K562 (cell line): ENCODE data around the gene PSAT1. TPM values are rescaled to one million over a fixed set of nuclear protein-coding genes. Genes with fewer than 3 reads are reported as not detected.

Source experiments
- ATAC-seq: fragments of 200-7000 bp; cut with Tn5 transposase; 3 replicates; pipeline ENCODE4 v1.9.1; 2020; ENCODE audit warnings: moderate library complexity
- BruUV-seq: library from RNA; stranded (reverse); fragments of 400-500 nt; replicated peaks from 2 replicates; lab custom pipeline; 2021; lab: Mats Ljungman, UMichigan
- CTCF ChIA-PET: fragments of 300-600 bp; formaldehyde crosslinking; extraction: SDS; loops from one replicate; lab custom pipeline; 2021; ENCODE audit warnings: low intra/inter-chr PET ratio; lab: Yijun Ruan, JAX
- POLR2A ChIA-PET: fragments of 300-600, 350-650 bp; sonication (Branson Sonifier 250); formaldehyde crosslinking; extraction: SDS; loops from one replicate; lab custom pipeline; 2021; ENCODE audit warnings: antibody characterized with exemption, inconsistent platforms; lab: Yijun Ruan, JAX
- DNase-seq, 4 experiments: peaks; one replicate each; pipeline versions ENCODE4 v3.0.0 to v3.0.0-alpha.2; 2011 to 2018; ENCODE audit warnings: low spot score in 3 of 4, mixed read lengths in 3 of 4; ENCODE audit errors: extremely low read depth in 1 of 4
- FAIRE-seq: peaks from 2 replicates; lab custom pipeline; 2011; peaks lifted over from hg19 to GRCh38; lab: Jason Lieb, UNC
- H2AFZ ChIP-seq: 2 replicates; pipeline ENCODE4 v1.6.0; 2011; ENCODE audit warnings: low read depth, low read length, control low read depth, inconsistent platforms
- H3K27ac ChIP-seq: fragments of 200-600 bp; 3 replicates; pipeline ENCODE4 v1.8.0; 2011; ENCODE audit warnings: low read depth, mild to moderate bottlenecking, control low read depth, inconsistent platforms, low read length, moderate library complexity, mixed read lengths; ENCODE audit errors: extremely low read depth
- H3K27me3 ChIP-seq, 2 experiments: fragments of 300-600 bp in 1 of 2; 2 replicates in 1 of 2; 3 replicates in 1 of 2; pipeline versions ENCODE4 v1.6.0 to v1.8.0; 2011; ENCODE audit warnings: inconsistent platforms in 2 of 2, low read length in 2 of 2, mild to moderate bottlenecking in 1 of 2, mixed read lengths in 1 of 2, moderate library complexity in 1 of 2; ENCODE audit not compliant: control insufficient read depth in 2 of 2, insufficient read depth in 2 of 2
- H3K36me3 ChIP-seq: fragments of 300-600 bp; 3 replicates; pipeline ENCODE4 v1.8.0; 2011; ENCODE audit warnings: mild to moderate bottlenecking, low read length, inconsistent platforms; ENCODE audit not compliant: control insufficient read depth, insufficient read depth
- H3K4me1 ChIP-seq, 2 experiments: fragments of 200-600 bp in 1 of 2; replicated peaks in 1 of 2; 2 replicates in 1 of 2; 3 replicates in 1 of 2; pipeline versions ENCODE4 v1.5.1 to v1.8.0; 2011; ENCODE audit warnings: inconsistent platforms in 2 of 2, low read length in 2 of 2, mild to moderate bottlenecking in 1 of 2, mixed read lengths in 1 of 2, moderate library complexity in 1 of 2; ENCODE audit not compliant: control insufficient read depth in 2 of 2, insufficient read depth in 2 of 2
- H3K4me2 ChIP-seq: 2 replicates; pipeline ENCODE4 v1.6.1; 2011; ENCODE audit warnings: low read length, control low read depth, inconsistent platforms, mixed read lengths; ENCODE audit not compliant: insufficient read depth
- H3K4me3 ChIP-seq: fragments of 200-600 bp; sonication (generic), shearing (Covaris generic); 2 replicates; pipeline ENCODE4 v1.5.1; 2016; ENCODE audit warnings: control low read depth, inconsistent platforms
- H3K79me2 ChIP-seq: fragments of 200-600 bp; 3 replicates; pipeline ENCODE4 v1.8.0; 2011; ENCODE audit warnings: low read length, inconsistent platforms; ENCODE audit not compliant: control insufficient read depth, insufficient read depth
- H3K9ac ChIP-seq, 2 experiments: 2 replicates each; pipeline versions ENCODE4 v1.6.0 to v1.6.1; 2011; ENCODE audit warnings: low read depth in 2 of 2, low read length in 2 of 2, control low read depth in 1 of 2, inconsistent platforms in 1 of 2, mild to moderate bottlenecking in 1 of 2, mixed read lengths in 1 of 2; ENCODE audit not compliant: insufficient read depth in 1 of 2
- H3K9me1 ChIP-seq: one replicate; pipeline ENCODE4 v1.6.0; 2011; ENCODE audit warnings: inconsistent platforms, mild to moderate bottlenecking, low read length, moderate library complexity; ENCODE audit not compliant: control insufficient read depth, insufficient read depth
- H3K9me3 ChIP-seq: replicated peaks from 2 replicates; pipeline ENCODE4 v1.5.1; 2011; ENCODE audit warnings: low read depth, low read length, inconsistent platforms; ENCODE audit not compliant: control insufficient read depth, insufficient read depth
- H4K20me1 ChIP-seq: replicated peaks from 2 replicates; pipeline ENCODE4 v1.6.1; 2011; ENCODE audit warnings: low read length, inconsistent platforms, mixed read lengths; ENCODE audit not compliant: control insufficient read depth, insufficient read depth
- DDX20 ChIP-seq: fragments of 450-650 bp; IDR thresholded peaks from 2 replicates; pipeline ENCODE4 v1.6.1; 2016; ENCODE audit warnings: missing genetic modification characterization, low read depth, mild to moderate bottlenecking, missing compliant biosample characterization, moderate library complexity
- ERF ChIP-seq: fragments of 450-650 bp; formaldehyde crosslinking; IDR thresholded peaks from 2 replicates; pipeline ENCODE4 v1.4.0; 2020; ENCODE audit warnings: mild to moderate bottlenecking, mixed read lengths
- ZNF444 ChIP-seq: fragments of 250-450 bp; sonication (Bioruptor Pico); IDR thresholded peaks from 2 replicates; pipeline ENCODE4 v1.4.0; 2020; ENCODE audit warnings: mild to moderate bottlenecking, moderate library complexity
- WGBS: fragments of 100-300 bp; shearing (Covaris generic); methylation state at CpG from one replicate; pipeline ENCODE4 v1.1.6; 2016; ENCODE audit warnings: low coverage, mixed read lengths; ENCODE audit not compliant: insufficient coverage; ENCODE audit errors: missing lambda C conversion rate; 5-methylcytosine and 5-hydroxymethylcytosine counted together
- in situ Hi-C: fragments of 300-500 bp; cut with MboI; formaldehyde crosslinking; loops from 4 replicates; pipeline ENCODE4 v1.15.0; 2018; ENCODE audit warnings: inconsistent platforms, mixed read lengths
- intact Hi-C: fragments of 100-400 bp; cut with micrococcal nuclease; formaldehyde crosslinking; loops from 2 replicates; pipeline ENCODE4 v1.14.2; 2022
- polyA plus RNA-seq, 8 experiments: library from polyadenylated mRNA; depleted of rRNA in 4 of 8; stranded (reverse) in 5 of 8; unstranded in 3 of 8; fragments of >200 nt; fragmentation: Nextera tagmentation in 2 of 8; fragmentation: Illumina TruSeq in 1 of 8; extraction: Ambion mirVana in 2 of 8; extraction: Trizol in 1 of 8; gene quantifications; 2 replicates each; pipeline versions ENCODE4 v1.2.1 to v1.2.3, GENCODE V29; 2011 to 2014; ENCODE audit warnings: inconsistent platforms in 1 of 8, missing spikeins in 1 of 8
- total RNA-seq, 7 experiments: library from RNA; depleted of rRNA in 6 of 7; stranded (reverse); fragments of >200 nt in 6 of 7; fragmentation: Illumina TruSeq in 2 of 7; extraction: Trizol in 2 of 7; gene quantifications; 2 replicates each; pipeline versions ENCODE4 v1.2.1 to v1.2.3, GENCODE V29; 2011 to 2021; ENCODE audit warnings: low replicate concordance in 1 of 7

The PSAT1 gene
- total and polyA plus RNA-seq, 9 of the 15 experiments (the other 6 are each of a cell fraction or from before 2014, with no cell fraction given): 29.7 to 151 (median 98.3) TPM

- TF ChIP-seq DDX20 (tag): no peak
Measured at GRCh38 chr9:78288214-78288892, 8.6 kb upstream of the PSAT1 start (continued).

GRCh38 chr9:78289474-78289873 is 7.5 kb upstream of the PSAT1 start:
- in situ Hi-C loops (no loop called here), intact Hi-C loops (no loop called here)
- Histone ChIP-seq H3K9me1 (no peaks in the 10 kb centered on the region), H3K27me3 (peaks cover 0 to 2% of the 10 kb centered on the region in 2 experiments; a peak in 1 of 5 replicates), H3K27ac (no peak overlapping the region), H3K4me3 (no peak overlapping the region), H2AFZ (no peak overlapping the region), H3K79me2 (no peaks in the 10 kb centered on the region), H3K4me1 (no peaks in the 10 kb centered on the region), H3K4me2 (no peak overlapping the region), H3K36me3 (no peaks in the 10 kb centered on the region), H3K9me3 (no peaks in the 10 kb centered on the region), H4K20me1 (no peaks in the 10 kb centered on the region), H3K9ac (no peak overlapping the region)
- DNase-seq (no peak), ATAC-seq (no peak), FAIRE-seq (no peak)
- 11% methylated on average over 1 of the region's 1 CpG for WGBS
- POLR2A ChIA-PET: no interaction called here
- BruUV-seq: no TSS peak
- CTCF ChIA-PET: no interaction called here
- no peak for TF ChIP-seq ZNF444 (CRISPR knock-in tag)
- TF ChIP-seq ERF (CRISPR knock-in tag): no peak
